Activated CD8-positive, alpha-beta memory T cell treated with anti-CD3 and anti-CD28 coated beads, Interleukin-2, amount 50 U/mL, for 48 hours (primary cell): ENCODE results near the gene WAC.

Experiments
- DNase-seq: peaks from one replicate; pipeline ENCODE4 v3.0.0-alpha.2; 2020

WAC gene

DNA sequence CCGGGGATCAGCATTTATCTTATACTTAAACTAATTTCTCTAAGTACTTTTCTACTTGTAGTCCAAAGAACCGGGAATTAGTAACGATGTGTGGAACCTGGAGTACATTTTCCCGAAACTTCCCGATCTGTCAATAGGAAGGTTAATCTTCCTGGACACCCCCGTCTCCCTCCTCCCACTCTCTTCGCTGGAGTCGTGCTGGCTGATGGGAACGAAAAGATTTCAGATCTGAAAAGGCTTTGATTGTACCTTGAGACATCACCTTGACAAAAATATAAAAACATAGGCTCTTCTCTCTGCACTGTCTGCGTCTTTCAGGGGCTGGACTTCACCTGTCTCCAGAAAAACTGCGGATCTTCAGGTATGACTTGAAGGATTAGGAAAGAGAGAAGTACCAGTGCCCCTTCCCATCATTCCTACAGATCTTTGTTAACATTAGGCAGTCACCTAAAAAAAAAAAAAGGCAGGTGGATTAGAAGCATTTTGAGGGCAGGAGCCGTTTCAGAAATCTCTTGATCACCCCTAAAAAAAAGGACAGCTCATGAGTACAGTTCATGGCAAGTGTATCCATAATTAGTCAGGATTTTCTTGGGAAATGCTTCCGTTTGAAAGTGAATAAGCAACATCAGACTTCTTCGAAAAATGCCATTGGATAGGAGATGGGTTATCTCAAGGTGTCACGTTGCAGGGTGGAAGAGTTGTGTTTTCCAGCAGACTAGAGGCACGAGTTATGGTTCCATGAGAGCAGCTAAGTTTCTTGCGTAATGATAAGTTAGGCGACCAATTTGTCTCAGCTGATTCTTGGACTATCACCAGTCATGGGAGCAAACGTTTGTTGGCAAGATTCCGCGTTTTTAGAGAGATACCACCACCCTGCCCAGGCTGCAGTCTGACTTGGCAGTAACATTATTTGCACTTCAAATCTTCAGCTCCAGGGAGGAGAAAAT, 136.6 kb downstream of the WAC start:
- no peak for DNase-seq
